Nephron (organoid): ENCODE measurements around the gene ASTN1.

Experiments used
- H3K27ac Mint-ChIP-seq, 3 experiments: 2 replicates each; pipeline ENCODE4 v1.8.0; 2020; ENCODE audit warnings: mixed read lengths in 3 of 3, mild to moderate bottlenecking in 2 of 3, moderate library complexity in 1 of 3
- H3K27me3 Mint-ChIP-seq: 2 replicates; pipeline ENCODE4 v1.8.0; 2021; ENCODE audit warnings: low read depth, mild to moderate bottlenecking, moderate library complexity, mixed read lengths
- H3K36me3 Mint-ChIP-seq: 2 replicates; pipeline ENCODE4 v1.8.0; 2020; ENCODE audit warnings: low read depth, mixed read lengths
- H3K4me1 Mint-ChIP-seq: 2 replicates; pipeline ENCODE4 v1.8.0; 2020; ENCODE audit warnings: mixed read lengths
- H3K4me3 Mint-ChIP-seq, 3 experiments: 2 replicates each; pipeline ENCODE4 v1.8.0; 2020; ENCODE audit warnings: mild to moderate bottlenecking in 3 of 3, mixed read lengths in 3 of 3, moderate library complexity in 2 of 3
- H3K9me3 Mint-ChIP-seq: 2 replicates; pipeline ENCODE4 v1.8.0; 2020; ENCODE audit warnings: mixed read lengths
- CTCF ChIP-seq, 3 experiments: fragments of 200-600 bp; sonication (generic); IDR thresholded peaks; one replicate each; pipeline ENCODE4 v1.5.0; 2021; ENCODE audit warnings: antibody characterized with exemption in 3 of 3; ENCODE audit not compliant: unreplicated experiment in 3 of 3

ASTN1 gene

GRCh38 chr1:177200290-177200689 lies 35.8 kb upstream of the ASTN1 start:
- H3K9me3 Mint-ChIP-seq: no peaks in the 10 kb centered on the region
- H3K4me3 Mint-ChIP-seq: no peak overlapping the region
- no peak for TF ChIP-seq CTCF (IDR thresholded peaks at IDR 0.05; ENCODE audit: unreplicated experiment in 3 of 3)
- peaks cover 8% of the 10 kb centered on the region for H3K4me1 Mint-ChIP-seq
- no peaks in the 10 kb centered on the region for H3K27me3 Mint-ChIP-seq
- no peak overlapping the region for H3K27ac Mint-ChIP-seq
- H3K36me3 Mint-ChIP-seq: no peaks in the 10 kb centered on the region

DNA sequence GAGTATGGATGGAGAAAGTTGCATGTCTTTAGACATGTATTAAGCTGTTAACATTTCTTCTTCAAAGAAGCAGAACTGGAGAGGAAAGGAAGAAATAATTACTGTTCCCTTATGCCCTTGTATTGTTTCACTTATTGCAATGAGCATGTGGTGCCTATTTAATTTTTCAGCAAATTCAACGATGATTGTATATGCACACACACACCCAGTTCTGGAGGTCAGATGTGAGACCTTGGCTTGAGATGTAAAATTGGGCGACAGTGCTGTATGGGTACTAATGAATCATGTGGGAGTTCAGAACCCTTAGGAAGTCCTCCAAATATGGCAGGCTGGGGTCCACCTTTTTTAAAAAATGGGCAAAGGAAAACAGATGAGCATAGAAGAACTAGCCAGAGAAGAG lies 33.7 kb upstream of the ASTN1 start:
- H3K36me3 Mint-ChIP-seq: no peaks in the 10 kb centered on the region
- no peaks in the 10 kb centered on the region for H3K9me3 Mint-ChIP-seq
- H3K27me3 Mint-ChIP-seq: no peaks in the 10 kb centered on the region

DNA sequence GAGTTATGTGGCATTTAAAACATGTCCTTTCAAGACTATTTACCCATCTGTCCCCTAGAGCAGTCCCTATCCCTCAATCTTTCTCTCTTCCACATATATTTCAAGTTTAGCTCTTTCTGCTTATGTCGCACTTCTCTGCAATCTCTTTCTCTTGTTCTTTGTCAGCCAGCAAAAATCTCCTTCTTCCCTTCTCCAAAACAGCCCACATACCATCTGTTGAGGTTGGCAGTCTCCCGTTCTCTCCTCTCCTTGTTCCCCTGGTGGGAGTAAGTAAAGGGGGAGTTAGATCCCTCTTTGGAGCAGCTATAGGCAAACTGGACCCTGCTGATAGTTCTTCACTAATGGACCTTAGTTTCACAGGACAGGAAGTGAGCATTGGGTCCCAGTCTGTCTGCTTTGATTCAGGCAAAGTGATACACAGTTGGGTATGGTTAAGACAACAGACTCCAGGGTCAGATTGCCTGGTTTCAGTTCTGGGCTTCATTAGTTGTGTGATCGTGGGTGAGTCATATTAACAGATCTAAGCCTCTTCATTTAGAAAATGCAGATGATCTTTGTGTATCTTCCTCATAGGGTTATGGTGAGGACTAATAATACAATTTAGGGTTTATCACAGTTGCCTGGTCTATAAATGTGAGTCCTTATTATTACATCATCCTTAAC lies 25.9 kb upstream of the ASTN1 start:
- Mint-ChIP-seq H3K9me3 (no peaks in the 10 kb centered on the region), H3K27me3 (peaks cover 5% of the 10 kb centered on the region), H3K27ac (no peak overlapping the region), H3K4me1 (peaks cover 1% of the 10 kb centered on the region), H3K36me3 (no peaks in the 10 kb centered on the region), H3K4me3 (no peak overlapping the region)
- TF ChIP-seq CTCF (IDR thresholded peaks at IDR 0.05; ENCODE audit: unreplicated experiment in 3 of 3): no peak

More for the DNA sequence above, 33.7 kb upstream of the ASTN1 start:
- Mint-ChIP-seq H3K27ac (no peak overlapping the region), H3K4me1 (peaks cover 8% of the 10 kb centered on the region), H3K4me3 (no peak overlapping the region)
- no peak for TF ChIP-seq CTCF (IDR thresholded peaks at IDR 0.05; ENCODE audit: unreplicated experiment in 3 of 3)

- no peak for TF ChIP-seq CTCF (IDR thresholded peaks at IDR 0.05; ENCODE audit: unreplicated experiment in 3 of 3)
- peaks cover 2% of the 10 kb centered on the region for H3K9me3 Mint-ChIP-seq
- no peak overlapping the region for H3K27ac Mint-ChIP-seq
- H3K4me3 Mint-ChIP-seq: no peak overlapping the region
- peaks cover 19% of the 10 kb centered on the region for H3K4me1 Mint-ChIP-seq
- H3K27me3 Mint-ChIP-seq: peaks cover 30% of the 10 kb centered on the region
- no peaks in the 10 kb centered on the region for H3K36me3 Mint-ChIP-seq
Observed at GRCh38 chr1:177186639-177187038, 22.1 kb upstream of the ASTN1 start.

- Mint-ChIP-seq H3K4me3 (no peak overlapping the region), H3K4me1 (peaks cover 23% of the 10 kb centered on the region), H3K27me3 (peaks cover 42% of the 10 kb centered on the region), H3K9me3 (peaks cover 2% of the 10 kb centered on the region), H3K36me3 (no peaks in the 10 kb centered on the region), H3K27ac (no peak overlapping the region)
- TF ChIP-seq CTCF (IDR thresholded peaks at IDR 0.05; ENCODE audit: unreplicated experiment in 3 of 3): peak in 2 of 3 experiments; percentile 27 to 36
Observed at GRCh38 chr1:177185209-177185608, 20.7 kb upstream of the ASTN1 start.

- no peak overlapping the region for H3K27ac Mint-ChIP-seq
- H3K4me1 Mint-ChIP-seq: peaks cover 23% of the 10 kb centered on the region
- no peaks in the 10 kb centered on the region for H3K36me3 Mint-ChIP-seq
- H3K9me3 Mint-ChIP-seq: peaks cover 2% of the 10 kb centered on the region
- H3K27me3 Mint-ChIP-seq: peaks cover 53% of the 10 kb centered on the region
- no peak overlapping the region for H3K4me3 Mint-ChIP-seq
- TF ChIP-seq CTCF (IDR thresholded peaks at IDR 0.05; ENCODE audit: unreplicated experiment in 3 of 3): no peak
Observed at GRCh38 chr1:177183836-177184235, 19.3 kb upstream of the ASTN1 start.
